ENCODE results near the gene GLYATL2.

The GLYATL2 gene

GRCh38 chr11:58787903-58788302 is 56.6 kb downstream of the GLYATL2 start:
- peak; percentile 15 for DNase-seq (ENCODE audit: low spot score)
- CTCF ChIA-PET: interaction anchor here (0.6 to 1.2 kb wide), 9 partner anchors 15 to 1057 kb away, joined by 3 to 8 read pairs (median 3); no protein-coding TSS in a partner anchor
- no peak for TF ChIP-seq CTCF (conservative IDR thresholded peaks at IDR 0.05; ENCODE audit: low read depth)
- POLR2A ChIA-PET (ENCODE audit: low non-redundant PET): no interaction called here
- peak overlapping the region; percentile 60 for H3K27ac ChIP-seq

GRCh38 chr11:58786693-58787092 is 57.8 kb downstream of the GLYATL2 start:
- POLR2A ChIA-PET (ENCODE audit: low non-redundant PET): no interaction called here
- H3K27ac ChIP-seq: no peak overlapping the region
- CTCF ChIA-PET: no interaction called here
- no peak for TF ChIP-seq CTCF (conservative IDR thresholded peaks at IDR 0.05; ENCODE audit: low read depth)
- DNase-seq (ENCODE audit: low spot score): no peak

- CTCF ChIA-PET: interaction anchor here (1.0 kb wide), 1 partner anchor 158 kb away, joined by 3 read pairs; no protein-coding TSS in a partner anchor
- POLR2A ChIA-PET (ENCODE audit: low non-redundant PET): no interaction called here
- DNase-seq (ENCODE audit: low spot score): no peak
These were observed 59.5 kb downstream of the GLYATL2 start for GRCh38 chr11:58784995-58785394.

More at GRCh38 chr11:58784995-58785394, 59.5 kb downstream of the GLYATL2 start:
- TF ChIP-seq CTCF (conservative IDR thresholded peaks at IDR 0.05; ENCODE audit: low read depth): no peak
- no peak overlapping the region for H3K27ac ChIP-seq
